IMR-90 (cell line): Measurements from ENCODE around the gene GLB1L. TPM values are rescaled to one million over a fixed set of nuclear protein-coding genes. Genes with fewer than 3 reads are reported as not detected.

Source experiments
- ATAC-seq: fragments of 200-7000 bp; cut with Tn5 transposase; 2 replicates; pipeline ENCODE4 v1.9.1; 2020; ENCODE audit warnings: low read depth, mild to moderate bottlenecking, moderate library complexity
- BruUV-seq: library from RNA; stranded (reverse); fragments of 400-500 nt; replicated peaks from 2 replicates; lab custom pipeline; 2021; lab: Mats Ljungman, UMichigan
- CTCF ChIA-PET: fragments of 300-600 bp; formaldehyde crosslinking; extraction: SDS; loops from one replicate; lab custom pipeline; 2021; ENCODE audit warnings: antibody characterized with exemption; lab: Yijun Ruan, JAX
- POLR2A ChIA-PET: fragments of 300-600 bp; sonication (Branson Sonifier 250); formaldehyde crosslinking; loops from one replicate; lab custom pipeline; 2022; ENCODE audit warnings: antibody characterized with exemption; ENCODE audit not compliant: unreplicated experiment; lab: Charles Lee
- DNase-seq: peaks from one replicate; pipeline ENCODE4 v3.0.0; 2013
- H2AFZ ChIP-seq: replicated peaks from 2 replicates; pipeline ENCODE3; 2013; ENCODE audit warnings: low read length, mild to moderate bottlenecking; ENCODE audit not compliant: poor library complexity
- H2AK5ac ChIP-seq: 2 replicates; pipeline ENCODE4 v1.6.1; 2013; ENCODE audit warnings: low read depth, low read length, inconsistent platforms
- H2AK9ac ChIP-seq: replicated peaks from 2 replicates; pipeline ENCODE3; 2013; ENCODE audit warnings: mild to moderate bottlenecking, low read depth, low read length, moderate library complexity; ENCODE audit not compliant: poor library complexity
- H2BK120ac ChIP-seq: 2 replicates; pipeline ENCODE4 v1.6.1; 2013; ENCODE audit warnings: low read depth, low read length, inconsistent platforms
- H2BK15ac ChIP-seq: 3 replicates; pipeline ENCODE4 v1.6.1; 2013; ENCODE audit warnings: low read depth, low read length, inconsistent platforms
- H2BK20ac ChIP-seq: 2 replicates; pipeline ENCODE4 v1.6.1; 2013; ENCODE audit warnings: low read depth, mild to moderate bottlenecking, inconsistent platforms, low read length, moderate library complexity
- H2BK5ac ChIP-seq: 2 replicates; pipeline ENCODE4 v1.6.1; 2013; ENCODE audit warnings: mild to moderate bottlenecking, low read depth, low read length, inconsistent platforms; ENCODE audit not compliant: poor library complexity, severe bottlenecking
- H3K14ac ChIP-seq: replicated peaks from 2 replicates; pipeline ENCODE4 v1.6.1; 2013; ENCODE audit warnings: low read depth, low read length, inconsistent platforms
- H3K18ac ChIP-seq: 2 replicates; pipeline ENCODE4 v1.6.1; 2013; ENCODE audit warnings: low read depth, low read length, control low read depth
- H3K23ac ChIP-seq: 2 replicates; pipeline ENCODE4 v1.6.1; 2013; ENCODE audit warnings: low read depth, low read length, inconsistent platforms
- H3K27ac ChIP-seq: 2 replicates; pipeline ENCODE4 v1.5.1; 2013; ENCODE audit warnings: mild to moderate bottlenecking, control low read depth, low read length; ENCODE audit not compliant: insufficient read depth
- H3K27me3 ChIP-seq: 2 replicates; pipeline ENCODE4 v1.6.1; 2013; ENCODE audit warnings: low read length; ENCODE audit not compliant: control insufficient read depth, insufficient read depth
- H3K36me3 ChIP-seq: 2 replicates; pipeline ENCODE4 v1.6.1; 2013; ENCODE audit warnings: low read length, mixed read lengths; ENCODE audit not compliant: control insufficient read depth, insufficient read depth
- H3K4ac ChIP-seq: 2 replicates; pipeline ENCODE4 v1.6.1; 2013; ENCODE audit warnings: low read depth, low read length, inconsistent platforms
- H3K4me1 ChIP-seq: 2 replicates; pipeline ENCODE4 v1.6.1; 2013; ENCODE audit warnings: low read length, mixed read lengths; ENCODE audit not compliant: control insufficient read depth, insufficient read depth
- H3K4me2 ChIP-seq: 2 replicates; pipeline ENCODE4 v1.6.1; 2013; ENCODE audit warnings: low read depth, mild to moderate bottlenecking, control low read depth, low read length, moderate library complexity
- H3K4me3 ChIP-seq: 2 replicates; pipeline ENCODE4 v1.5.1; 2013; ENCODE audit warnings: low read depth, mild to moderate bottlenecking, control low read depth, low read length, moderate library complexity; ENCODE audit not compliant: insufficient read depth
- H3K56ac ChIP-seq: 2 replicates; pipeline ENCODE4 v1.6.1; 2013; ENCODE audit warnings: low read length, inconsistent platforms; ENCODE audit not compliant: insufficient read depth; ENCODE audit errors: extremely low read depth
- H3K79me1 ChIP-seq, 2 experiments: 2 replicates each; pipeline ENCODE4 v1.6.1; 2013; ENCODE audit warnings: low read length in 2 of 2, inconsistent platforms in 1 of 2, low read depth in 1 of 2
- H3K9ac ChIP-seq: 2 replicates; pipeline ENCODE4 v1.6.1; 2013; ENCODE audit warnings: low read depth, low read length, control low read depth
- H3K9me1 ChIP-seq: 2 replicates; pipeline ENCODE4 v1.6.1; 2013; ENCODE audit warnings: low read length, inconsistent platforms; ENCODE audit not compliant: insufficient read depth
- H3K9me3 ChIP-seq: 2 replicates; pipeline ENCODE4 v1.6.1; 2013; ENCODE audit warnings: low read length; ENCODE audit not compliant: control insufficient read depth, insufficient read depth
- H4K20me1 ChIP-seq: 2 replicates; pipeline ENCODE4 v1.6.1; 2013; ENCODE audit warnings: low read length, inconsistent platforms; ENCODE audit not compliant: insufficient read depth
- H4K5ac ChIP-seq: 2 replicates; pipeline ENCODE4 v1.6.1; 2013; ENCODE audit warnings: mild to moderate bottlenecking, low read depth, low read length, control low read depth
- H4K8ac ChIP-seq, 2 experiments: 2 replicates each; pipeline ENCODE4 v1.6.1; 2013; ENCODE audit warnings: low read depth in 2 of 2, low read length in 2 of 2, control low read depth in 1 of 2, inconsistent platforms in 1 of 2
- H4K91ac ChIP-seq: 2 replicates; pipeline ENCODE4 v1.6.1; 2013; ENCODE audit warnings: low read depth, low read length, inconsistent platforms; ENCODE audit not compliant: insufficient read depth
- BHLHE40 ChIP-seq: fragments of 150-350 bp; IDR thresholded peaks from 2 replicates; pipeline ENCODE4 v1.6.1; 2016; ENCODE audit warnings: mild to moderate bottlenecking, low read depth, low read length
- CHD1 ChIP-seq: IDR thresholded peaks from 2 replicates; pipeline ENCODE4 v1.6.1; 2012; ENCODE audit warnings: low read depth, low read length, improper control_type of control experiment
- MAFK ChIP-seq: IDR thresholded peaks from 2 replicates; pipeline ENCODE4 v1.6.1; 2012; ENCODE audit warnings: low read depth, low read length, improper control_type of control experiment
- MXI1 ChIP-seq: IDR thresholded peaks from 2 replicates; pipeline ENCODE4 v1.6.1; 2012; ENCODE audit warnings: low read depth, mild to moderate bottlenecking, low read length, moderate library complexity, borderline replicate concordance
- NFE2L2 ChIP-seq: fragments of 150-350 bp; IDR thresholded peaks from 2 replicates; pipeline ENCODE4 v1.6.1; 2016; ENCODE audit warnings: low read depth, mild to moderate bottlenecking, low read length
- POLR2A ChIP-seq: IDR thresholded peaks from 2 replicates; pipeline ENCODE4 v1.6.1; 2012; ENCODE audit warnings: mild to moderate bottlenecking, low read depth, low read length
- RCOR1 ChIP-seq: IDR thresholded peaks from 2 replicates; pipeline ENCODE4 v1.6.1; 2012; ENCODE audit warnings: mild to moderate bottlenecking, low read length, improper control_type of control experiment; ENCODE audit not compliant: insufficient replicate concordance
- SMC3 ChIP-seq: fragments of 150-350 bp; IDR thresholded peaks from 2 replicates; pipeline ENCODE4 v1.6.1; 2016; ENCODE audit warnings: low read depth, mild to moderate bottlenecking, antibody characterized with exemption, low read length, moderate library complexity
- WGBS, 2 experiments: methylation state at CpG; one replicate each; pipeline versions ENCODE4 v1.1.5 to v1.1.7; 2013; ENCODE audit warnings: missing lambda C conversion rate in 2 of 2; ENCODE audit not compliant: insufficient read length in 1 of 2; ENCODE audit errors: extremely low coverage in 2 of 2; 5-methylcytosine and 5-hydroxymethylcytosine counted together
- dilution Hi-C: fragments of 300-500 bp; cut with HindIII; formaldehyde crosslinking; loops from one replicate; pipeline ENCODE4 v1.14.3; 2018; ENCODE audit warnings: low sequenced_read_pairs; ENCODE audit not compliant: unreplicated experiment
- in situ Hi-C: fragments of 300-500 bp; cut with MboI; formaldehyde crosslinking; loops from 3 replicates; pipeline ENCODE4 v1.14.3; 2019; ENCODE audit warnings: low sequenced_read_pairs, inconsistent platforms, mixed read lengths
- intact Hi-C: fragments of 100-400 bp; cut with micrococcal nuclease; formaldehyde crosslinking; loops from 2 replicates; pipeline ENCODE4 v1.10.0; 2022
- polyA plus RNA-seq, 3 experiments: library from polyadenylated mRNA; depleted of rRNA; stranded (reverse); fragments of >200 nt; gene quantifications; 2 replicates each; pipeline ENCODE4 v1.2.3, GENCODE V29; 2012; ENCODE audit warnings: low replicate concordance in 1 of 3
- total RNA-seq: library from RNA; depleted of rRNA; stranded (reverse); fragments of >200 nt; gene quantifications from 2 replicates; pipeline ENCODE4 v1.2.3, GENCODE V29; 2012
- TF ChIP-seq, protein P1 (sequence below): fragments of 150-350 bp; IDR thresholded peaks from 2 replicates; pipeline ENCODE4 v1.6.1; 2017; ENCODE audit warnings: mild to moderate bottlenecking, antibody characterized with exemption, low read length, low read depth
- TF ChIP-seq, protein P2 (sequence below): conservative IDR thresholded peaks from 2 replicates; pipeline ENCODE4 v1.5.1; 2012; ENCODE audit warnings: mild to moderate bottlenecking, low read depth, low read length, improper control_type of control experiment
- TF ChIP-seq, protein P3 (sequence below): fragments of 150-350 bp; IDR thresholded peaks from 2 replicates; pipeline ENCODE4 v1.6.1; 2016; ENCODE audit warnings: low read depth, mild to moderate bottlenecking, low read length, moderate library complexity, borderline replicate concordance

GLB1L gene
- total and polyA plus RNA-seq, 2 of the 4 experiments (the other 2 are of a cell fraction), result 4.1 to 6.2 TPM

DNA sequence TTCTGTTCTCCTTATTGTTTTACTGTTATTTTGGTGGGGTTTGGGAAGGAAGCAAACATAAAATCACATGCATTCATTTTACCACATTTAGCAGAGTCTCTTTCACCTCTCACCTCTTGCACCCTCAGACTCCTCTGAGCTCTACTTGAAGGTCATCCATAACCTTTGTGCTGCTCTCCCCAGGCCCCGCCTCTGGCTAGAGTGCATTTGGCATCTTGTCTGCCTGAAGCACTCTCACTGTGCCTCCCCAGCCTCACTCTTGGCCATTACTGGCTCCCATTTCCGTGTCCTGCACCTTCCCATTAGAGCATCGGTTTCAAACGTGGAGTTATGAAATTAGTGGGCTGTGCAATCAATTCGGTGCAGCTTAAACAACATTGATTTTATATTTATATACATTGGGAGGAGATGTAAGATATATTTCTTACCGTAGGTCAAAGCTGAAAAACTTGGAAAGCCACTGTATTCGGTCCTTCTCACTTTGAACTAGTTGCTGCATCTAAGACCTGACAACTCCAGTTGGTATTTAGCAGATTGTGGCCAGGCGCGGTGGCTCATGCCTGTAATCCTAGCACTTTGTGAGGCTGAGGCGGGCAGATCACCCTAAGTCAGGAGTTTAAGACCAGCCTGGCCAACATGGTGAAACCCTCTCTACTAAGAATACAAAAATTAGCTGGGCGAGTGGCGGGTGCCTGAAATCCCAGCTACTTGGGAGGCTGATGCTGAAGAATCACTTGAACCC lies 45.6 kb downstream of the GLB1L start:
- ATAC-seq, result no peak
- dilution Hi-C loops (no loop called here), in situ Hi-C loops (no loop called here), intact Hi-C loops (no loop called here)
- Histone ChIP-seq H3K79me1 (no peaks in the 10 kb centered on the region), H2AK5ac (no peak overlapping the region), H3K9me3 (no peaks in the 10 kb centered on the region), H4K91ac (no peak overlapping the region), H3K9ac (no peak overlapping the region), H3K14ac (no peak overlapping the region), H2AFZ (no peak overlapping the region), H2BK15ac (no peak overlapping the region), H3K4ac (no peak overlapping the region), H4K5ac (no peak overlapping the region), H2BK5ac (no peak overlapping the region), H2BK120ac (no peak overlapping the region), H2AK9ac (no peak overlapping the region), H3K36me3 (no peaks in the 10 kb centered on the region), H2BK20ac (no peak overlapping the region), H3K27ac (no peak overlapping the region), H3K23ac (no peak overlapping the region), H4K20me1 (no peaks in the 10 kb centered on the region), H3K9me1 (no peaks in the 10 kb centered on the region), H3K4me1 (no peaks in the 10 kb centered on the region), H3K27me3 (peaks cover 12% of the 10 kb centered on the region), H3K56ac (no peak overlapping the region), H4K8ac (no peak overlapping the region), H3K18ac (no peak overlapping the region), H3K4me3 (no peak overlapping the region), H3K4me2 (no peak overlapping the region)
- TF ChIP-seq MAFK, result no peak
- TF ChIP-seq MXI1, result no peak
- TF ChIP-seq CHD1, result no peak
- TF ChIP-seq POLR2A, result no peak
- no peak for TF ChIP-seq SMC3
- TF ChIP-seq, protein P1, sequence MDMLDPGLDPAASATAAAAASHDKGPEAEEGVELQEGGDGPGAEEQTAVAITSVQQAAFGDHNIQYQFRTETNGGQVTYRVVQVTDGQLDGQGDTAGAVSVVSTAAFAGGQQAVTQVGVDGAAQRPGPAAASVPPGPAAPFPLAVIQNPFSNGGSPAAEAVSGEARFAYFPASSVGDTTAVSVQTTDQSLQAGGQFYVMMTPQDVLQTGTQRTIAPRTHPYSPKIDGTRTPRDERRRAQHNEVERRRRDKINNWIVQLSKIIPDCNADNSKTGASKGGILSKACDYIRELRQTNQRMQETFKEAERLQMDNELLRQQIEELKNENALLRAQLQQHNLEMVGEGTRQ, result no peak
- no peak for TF ChIP-seq BHLHE40
- no peak for TF ChIP-seq RCOR1
- no peak for TF ChIP-seq NFE2L2
- TF ChIP-seq, protein P2, sequence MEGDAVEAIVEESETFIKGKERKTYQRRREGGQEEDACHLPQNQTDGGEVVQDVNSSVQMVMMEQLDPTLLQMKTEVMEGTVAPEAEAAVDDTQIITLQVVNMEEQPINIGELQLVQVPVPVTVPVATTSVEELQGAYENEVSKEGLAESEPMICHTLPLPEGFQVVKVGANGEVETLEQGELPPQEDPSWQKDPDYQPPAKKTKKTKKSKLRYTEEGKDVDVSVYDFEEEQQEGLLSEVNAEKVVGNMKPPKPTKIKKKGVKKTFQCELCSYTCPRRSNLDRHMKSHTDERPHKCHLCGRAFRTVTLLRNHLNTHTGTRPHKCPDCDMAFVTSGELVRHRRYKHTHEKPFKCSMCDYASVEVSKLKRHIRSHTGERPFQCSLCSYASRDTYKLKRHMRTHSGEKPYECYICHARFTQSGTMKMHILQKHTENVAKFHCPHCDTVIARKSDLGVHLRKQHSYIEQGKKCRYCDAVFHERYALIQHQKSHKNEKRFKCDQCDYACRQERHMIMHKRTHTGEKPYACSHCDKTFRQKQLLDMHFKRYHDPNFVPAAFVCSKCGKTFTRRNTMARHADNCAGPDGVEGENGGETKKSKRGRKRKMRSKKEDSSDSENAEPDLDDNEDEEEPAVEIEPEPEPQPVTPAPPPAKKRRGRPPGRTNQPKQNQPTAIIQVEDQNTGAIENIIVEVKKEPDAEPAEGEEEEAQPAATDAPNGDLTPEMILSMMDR, result no peak
- TF ChIP-seq, protein P3, sequence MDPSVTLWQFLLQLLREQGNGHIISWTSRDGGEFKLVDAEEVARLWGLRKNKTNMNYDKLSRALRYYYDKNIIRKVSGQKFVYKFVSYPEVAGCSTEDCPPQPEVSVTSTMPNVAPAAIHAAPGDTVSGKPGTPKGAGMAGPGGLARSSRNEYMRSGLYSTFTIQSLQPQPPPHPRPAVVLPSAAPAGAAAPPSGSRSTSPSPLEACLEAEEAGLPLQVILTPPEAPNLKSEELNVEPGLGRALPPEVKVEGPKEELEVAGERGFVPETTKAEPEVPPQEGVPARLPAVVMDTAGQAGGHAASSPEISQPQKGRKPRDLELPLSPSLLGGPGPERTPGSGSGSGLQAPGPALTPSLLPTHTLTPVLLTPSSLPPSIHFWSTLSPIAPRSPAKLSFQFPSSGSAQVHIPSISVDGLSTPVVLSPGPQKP, result no peak
- CTCF ChIA-PET, result interaction anchor here (0.6 kb wide), 1 partner anchor 54 kb away, joined by 3 read pairs; no protein-coding TSS in a partner anchor
- no peak for DNase-seq
- WGBS, 2 experiments, result 48% methylated on average over 2 of the region's 12 CpGs; no CpG with 5 or more reads in 1 of the 2 experiments
- no TSS peak for BruUV-seq
- POLR2A ChIA-PET, result no interaction called here
